Measurements from ENCODE around the gene LAD1. TPM values are rescaled to one million over a fixed set of nuclear protein-coding genes. Genes with fewer than 3 reads are reported as not detected.

Gene LAD1
- total RNA-seq, 1 experiment from 2014 or later: 0.10 TPM

GRCh38 chr1:201332616-201333335, 66.3 kb downstream of the LAD1 start:
- in situ Hi-C loops (cut with HindIII; ENCODE audit: low pct_unique_long_range_greater_than_20kb, low sequenced_read_pairs): no loop called here
- H3K9me3 ChIP-seq (ENCODE audit: control insufficient read depth, insufficient read depth, low read depth, low read length): no peaks in the 10 kb centered on the region
- H3K4me1 ChIP-seq (ENCODE audit: control insufficient read depth, insufficient read depth, low read length): no peaks in the 10 kb centered on the region
- CTCF ChIA-PET: no interaction called here
- no peak overlapping the region for H3K4me3 ChIP-seq (ENCODE audit: low read depth in 2 of 2, low read length in 2 of 2)
- H3K36me3 ChIP-seq (ENCODE audit: control insufficient read depth, insufficient read depth, low read length): no peaks in the 10 kb centered on the region
- POLR2A ChIA-PET: no interaction called here
- DNase-seq (ENCODE audit: low read depth, low spot score) (no peak), ATAC-seq (no peak)
- no TSS peak for BruUV-seq (replicated peaks)
- intact Hi-C loops (cut with micrococcal nuclease; ENCODE audit: unreplicated experiment): no loop called here
- TF ChIP-seq TCF7L2 (IDR thresholded peaks at IDR 0.05; ENCODE audit: low read depth, low read length) (no peak), SIN3A (IDR thresholded peaks at IDR 0.05; ENCODE audit: borderline replicate concordance, insufficient read depth, low read depth, low read length) (no peak), POLR2AphosphoS5 (IDR thresholded peaks at IDR 0.05; ENCODE audit: low read depth, low read length) (no peak), REST (IDR thresholded peaks at IDR 0.05; ENCODE audit: insufficient read depth in 1 of 2, low read depth in 2 of 2, low read length in 1 of 2) (no peak)
- TF ChIP-seq, protein P1, sequence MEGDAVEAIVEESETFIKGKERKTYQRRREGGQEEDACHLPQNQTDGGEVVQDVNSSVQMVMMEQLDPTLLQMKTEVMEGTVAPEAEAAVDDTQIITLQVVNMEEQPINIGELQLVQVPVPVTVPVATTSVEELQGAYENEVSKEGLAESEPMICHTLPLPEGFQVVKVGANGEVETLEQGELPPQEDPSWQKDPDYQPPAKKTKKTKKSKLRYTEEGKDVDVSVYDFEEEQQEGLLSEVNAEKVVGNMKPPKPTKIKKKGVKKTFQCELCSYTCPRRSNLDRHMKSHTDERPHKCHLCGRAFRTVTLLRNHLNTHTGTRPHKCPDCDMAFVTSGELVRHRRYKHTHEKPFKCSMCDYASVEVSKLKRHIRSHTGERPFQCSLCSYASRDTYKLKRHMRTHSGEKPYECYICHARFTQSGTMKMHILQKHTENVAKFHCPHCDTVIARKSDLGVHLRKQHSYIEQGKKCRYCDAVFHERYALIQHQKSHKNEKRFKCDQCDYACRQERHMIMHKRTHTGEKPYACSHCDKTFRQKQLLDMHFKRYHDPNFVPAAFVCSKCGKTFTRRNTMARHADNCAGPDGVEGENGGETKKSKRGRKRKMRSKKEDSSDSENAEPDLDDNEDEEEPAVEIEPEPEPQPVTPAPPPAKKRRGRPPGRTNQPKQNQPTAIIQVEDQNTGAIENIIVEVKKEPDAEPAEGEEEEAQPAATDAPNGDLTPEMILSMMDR (IDR thresholded peaks at IDR 0.05): no peak
- no peaks in the 10 kb centered on the region for H3K27me3 ChIP-seq (ENCODE audit: control insufficient read depth, insufficient read depth, low read length)
- H3K27ac ChIP-seq (ENCODE audit: low read length): no peak overlapping the region

DNA sequence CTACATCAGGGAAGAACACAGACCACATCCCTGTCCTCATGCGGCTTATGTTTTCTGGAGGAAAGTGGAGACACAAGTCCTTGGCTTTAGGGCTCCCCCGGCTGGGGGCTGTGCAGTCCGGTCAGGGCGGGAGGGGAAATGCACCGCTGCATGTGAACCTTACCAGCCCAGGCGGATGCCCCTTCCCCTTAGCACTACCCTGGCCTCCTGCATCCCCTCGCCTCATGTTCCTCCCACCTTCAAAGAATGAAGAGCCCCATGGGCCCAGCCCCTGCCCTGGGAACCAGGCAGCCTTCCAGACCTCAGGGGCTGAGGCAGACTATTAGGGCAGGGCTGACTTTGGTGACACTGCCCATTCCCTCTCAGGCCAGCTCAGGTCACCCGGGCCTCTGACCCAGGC, 67.1 kb downstream of the LAD1 start:
- H3K27ac ChIP-seq (ENCODE audit: low read length): no peak overlapping the region
- ChIA-PET POLR2A (no interaction called here), CTCF (interaction anchor here (1.3 kb wide), 1 partner anchor 15 kb away, joined by 3 read pairs; no protein-coding TSS in a partner anchor)
- H3K27me3 ChIP-seq (ENCODE audit: control insufficient read depth, insufficient read depth, low read length): no peaks in the 10 kb centered on the region
- intact Hi-C loops (cut with micrococcal nuclease; ENCODE audit: unreplicated experiment) (no loop called here), in situ Hi-C loops (cut with HindIII; ENCODE audit: low pct_unique_long_range_greater_than_20kb, low sequenced_read_pairs) (no loop called here)
- DNase-seq (ENCODE audit: low read depth, low spot score) (no peak), ATAC-seq (no peak)
- H3K36me3 ChIP-seq (ENCODE audit: control insufficient read depth, insufficient read depth, low read length): no peaks in the 10 kb centered on the region
- H3K4me3 ChIP-seq (ENCODE audit: low read depth in 2 of 2, low read length in 2 of 2): no peak overlapping the region
- no TSS peak for BruUV-seq (replicated peaks)
- no peaks in the 10 kb centered on the region for H3K4me1 ChIP-seq (ENCODE audit: control insufficient read depth, insufficient read depth, low read length)
- TF ChIP-seq, protein P1 (IDR thresholded peaks at IDR 0.05): no peak
- TF ChIP-seq POLR2AphosphoS5 (IDR thresholded peaks at IDR 0.05; ENCODE audit: low read depth, low read length) (no peak), SIN3A (IDR thresholded peaks at IDR 0.05; ENCODE audit: borderline replicate concordance, insufficient read depth, low read depth, low read length) (no peak), TCF7L2 (IDR thresholded peaks at IDR 0.05; ENCODE audit: low read depth, low read length) (no peak), REST (IDR thresholded peaks at IDR 0.05; ENCODE audit: insufficient read depth in 1 of 2, low read depth in 2 of 2, low read length in 1 of 2) (no peak)
- no peaks in the 10 kb centered on the region for H3K9me3 ChIP-seq (ENCODE audit: control insufficient read depth, insufficient read depth, low read depth, low read length)
